Vagina (tissue), 2 donors: ENCODE data around the gene PRKG2.

Source experiments
- POLR2A ChIP-seq, 2 donors: fragments of 450-650 bp; IDR thresholded peaks; one replicate each; pipeline ENCODE4 v1.6.1; 2017; ENCODE audit warnings: antibody characterized with exemption in 2 of 2, mild to moderate bottlenecking in 2 of 2, moderate library complexity in 2 of 2
- POLR2AphosphoS5 ChIP-seq, 2 donors: sonication (generic); formaldehyde crosslinking; IDR thresholded peaks; one replicate each; pipeline ENCODE4 v1.9.0; 2017; ENCODE audit warnings: antibody characterized with exemption in 2 of 2, mild to moderate bottlenecking in 2 of 2, low read depth in 1 of 2; ENCODE audit not compliant: insufficient read depth in 1 of 2
- TF ChIP-seq, protein P1 (sequence below), 3 experiments: fragments of 450-650 bp in 2 of 3; fragments of 200-600 bp in 1 of 3; sonication (generic) in 1 of 3; IDR thresholded peaks; one replicate each; pipeline ENCODE4 v1.5.1; 2017 to 2019; ENCODE audit warnings: antibody characterized with exemption in 3 of 3, mild to moderate bottlenecking in 2 of 3, moderate library complexity in 2 of 3

DNA sequence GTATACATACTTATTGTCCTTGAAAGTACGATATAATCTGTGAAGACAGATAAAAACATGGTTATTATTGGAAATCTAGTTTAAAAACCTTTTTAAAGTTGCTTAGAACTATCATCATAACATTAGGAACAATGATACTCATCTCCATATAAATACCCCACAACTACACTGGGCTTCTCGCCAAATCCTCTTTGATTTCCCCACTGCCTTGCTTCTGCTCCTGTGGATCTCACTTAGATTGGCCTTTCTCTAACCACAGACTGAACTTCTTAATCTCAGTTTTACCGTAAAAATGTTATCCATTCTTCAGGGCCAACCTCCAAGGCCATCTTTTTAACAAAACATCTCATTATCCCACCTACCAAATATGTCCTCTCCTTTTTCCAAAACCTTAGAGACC lies 77.6 kb downstream of the PRKG2 start:
- TF ChIP-seq POLR2AphosphoS5 (IDR thresholded peaks at IDR 0.05; ENCODE audit: insufficient read depth in 1 of 2, low read depth in 1 of 2), result no peak
- TF ChIP-seq POLR2A (IDR thresholded peaks at IDR 0.05), result no peak
- TF ChIP-seq, protein P1, sequence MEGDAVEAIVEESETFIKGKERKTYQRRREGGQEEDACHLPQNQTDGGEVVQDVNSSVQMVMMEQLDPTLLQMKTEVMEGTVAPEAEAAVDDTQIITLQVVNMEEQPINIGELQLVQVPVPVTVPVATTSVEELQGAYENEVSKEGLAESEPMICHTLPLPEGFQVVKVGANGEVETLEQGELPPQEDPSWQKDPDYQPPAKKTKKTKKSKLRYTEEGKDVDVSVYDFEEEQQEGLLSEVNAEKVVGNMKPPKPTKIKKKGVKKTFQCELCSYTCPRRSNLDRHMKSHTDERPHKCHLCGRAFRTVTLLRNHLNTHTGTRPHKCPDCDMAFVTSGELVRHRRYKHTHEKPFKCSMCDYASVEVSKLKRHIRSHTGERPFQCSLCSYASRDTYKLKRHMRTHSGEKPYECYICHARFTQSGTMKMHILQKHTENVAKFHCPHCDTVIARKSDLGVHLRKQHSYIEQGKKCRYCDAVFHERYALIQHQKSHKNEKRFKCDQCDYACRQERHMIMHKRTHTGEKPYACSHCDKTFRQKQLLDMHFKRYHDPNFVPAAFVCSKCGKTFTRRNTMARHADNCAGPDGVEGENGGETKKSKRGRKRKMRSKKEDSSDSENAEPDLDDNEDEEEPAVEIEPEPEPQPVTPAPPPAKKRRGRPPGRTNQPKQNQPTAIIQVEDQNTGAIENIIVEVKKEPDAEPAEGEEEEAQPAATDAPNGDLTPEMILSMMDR (IDR thresholded peaks at IDR 0.05), result no peak
